Kasumi-1 (cell line): ENCODE results near the gene FZD10.

Experiments used
- DNase-seq, 2 experiments: peaks; one replicate each; lab custom pipeline; 2025; lab: John Stamatoyannopoulos, UW

FZD10 gene

GRCh38 chr12:130179621-130180020, 17.4 kb downstream of the FZD10 start:
- no peak for DNase-seq

- no peak for DNase-seq
Observed at GRCh38 chr12:130181211-130181610, 18.9 kb downstream of the FZD10 start.

GRCh38 chr12:130183585-130184370, 21.5 kb downstream of the FZD10 start:
- DNase-seq: no peak

GRCh38 chr12:130184404-130185090, 22.3 kb downstream of the FZD10 start:
- no peak for DNase-seq

- DNase-seq: no peak
Observed at GRCh38 chr12:130185455-130186391, 23.5 kb downstream of the FZD10 start.

GRCh38 chr12:130186651-130187268, 24.5 kb downstream of the FZD10 start:
- DNase-seq: no peak

GRCh38 chr12:130192642-130193345, 30.5 kb downstream of the FZD10 start:
- no peak for DNase-seq

GRCh38 chr12:130194154-130194553, 31.9 kb downstream of the FZD10 start:
- DNase-seq: no peak

- no peak for DNase-seq
Observed at GRCh38 chr12:130195369-130195768, 33.1 kb downstream of the FZD10 start.

GRCh38 chr12:130195776-130196175, 33.5 kb downstream of the FZD10 start:
- DNase-seq: no peak

GRCh38 chr12:130196827-130197226, 34.6 kb downstream of the FZD10 start:
- no peak for DNase-seq

- no peak for DNase-seq
Observed at GRCh38 chr12:130198026-130198662, 35.9 kb downstream of the FZD10 start.

GRCh38 chr12:130198663-130199060, 36.4 kb downstream of the FZD10 start:
- no peak for DNase-seq

GRCh38 chr12:130199581-130200390, 37.5 kb downstream of the FZD10 start:
- no peak for DNase-seq

- no peak for DNase-seq
Observed at GRCh38 chr12:130200445-130200844, 38.2 kb downstream of the FZD10 start.

- DNase-seq: no peak
Observed at GRCh38 chr12:130201037-130201436, 38.8 kb downstream of the FZD10 start.

GRCh38 chr12:130202201-130202600, 39.9 kb downstream of the FZD10 start:
- DNase-seq: no peak

GRCh38 chr12:130203151-130203550, 40.9 kb downstream of the FZD10 start:
- no peak for DNase-seq

GRCh38 chr12:130204541-130204953, 42.3 kb downstream of the FZD10 start:
- no peak for DNase-seq

- no peak for DNase-seq
Observed at GRCh38 chr12:130205495-130205894, 43.2 kb downstream of the FZD10 start.
